Adrenal gland (tissue), 12 donors: ENCODE measurements around the gene IKZF4. TPM values are rescaled to one million over a fixed set of nuclear protein-coding genes. Genes with fewer than 3 reads are reported as not detected.
"Not testable (repeated sequence)": the region's sequence is repeated elsewhere in the genome, so short reads cannot be mapped to it uniquely, and the experiment has no call there.

Source experiments
- DNase-seq, 7 donors: peaks; one replicate each; pipeline ENCODE4 v3.0.0-alpha.2; 2019 to 2020
- H3K27ac ChIP-seq, 5 donors: fragments of 200-600 bp; sonication (generic) in 4 of 5; 1 replicate in 3 of 5; 2 replicates in 2 of 5; pipeline versions ENCODE4 v1.5.1 to v1.8.0; 2016 to 2020; ENCODE audit warnings: mild to moderate bottlenecking in 1 of 5
- H3K27me3 ChIP-seq: fragments of 200-600 bp; 2 replicates; pipeline ENCODE4 v1.8.0; 2021
- H3K36me3 ChIP-seq, 2 donors: fragments of 200-600 bp; replicated peaks in 1 of 2; 1 replicate in 1 of 2; 2 replicates in 1 of 2; pipeline versions ENCODE4 v1.5.1 to v1.8.0; 2018 to 2022
- H3K4me1 ChIP-seq, 2 donors: fragments of 200-600 bp; replicated peaks in 1 of 2; 1 replicate in 1 of 2; 2 replicates in 1 of 2; pipeline versions ENCODE4 v1.5.1 to v1.8.0; 2018 to 2021
- H3K4me3 ChIP-seq, 4 donors: fragments of 200-600 bp; sonication (generic) in 3 of 4; one replicate each; pipeline ENCODE4 v1.5.1; 2016 to 2018
- H3K9me3 ChIP-seq, 3 donors: fragments of 200-600 bp; sonication (generic) in 1 of 3; replicated peaks in 1 of 3; 1 replicate in 2 of 3; 2 replicates in 1 of 3; pipeline versions ENCODE4 v1.5.1 to v1.8.0; 2016 to 2021
- CTCF ChIP-seq, 6 experiments: fragments of 450-650 bp in 4 of 6; fragments of 200-600 bp in 2 of 6; sonication (generic) in 1 of 6; IDR thresholded peaks; 1 replicate in 5 of 6; 2 replicates in 1 of 6; pipeline versions ENCODE4 v1.5.1 to v1.8.0; 2016 to 2021; ENCODE audit warnings: antibody characterized with exemption in 6 of 6, mild to moderate bottlenecking in 2 of 6, moderate library complexity in 1 of 6
- POLR2A ChIP-seq, 2 donors: fragments of 450-650 bp; IDR thresholded peaks; one replicate each; pipeline ENCODE4 v1.6.1; 2017; ENCODE audit warnings: antibody characterized with exemption in 2 of 2, mild to moderate bottlenecking in 2 of 2, moderate library complexity in 1 of 2
- WGBS, 4 donors: extraction: QIAGEN DNeasy Blood & Tissue Kit in 2 of 4; methylation state at CpG; one replicate each; pipeline versions ENCODE4 v1.1.5 to v1.1.7; 2013 to 2017; 5-methylcytosine and 5-hydroxymethylcytosine counted together
- intact Hi-C, 2 donors: fragments of 100-400 bp; cut with DNase I; formaldehyde crosslinking; loops; one replicate each; pipeline versions ENCODE4 v1.14.1 to v1.15.0; 2022 to 2023
- polyA plus RNA-seq, 3 donors: library from polyadenylated mRNA; stranded (reverse); fragments of 200-250 nt in 2 of 3; fragments of 350-450 nt in 1 of 3; fragmentation: Illumina TruSeq in 1 of 3; extraction: RNeasy Lipid Tissue Mini Kit (QIAGEN cat#74804) in 1 of 3; gene quantifications; one replicate each; pipeline ENCODE4 v1.2.3, GENCODE V29; 2013 to 2014
- total RNA-seq, 9 donors: library from RNA; depleted of rRNA in 4 of 9; stranded (reverse); fragments of >200 nt in 4 of 9; fragments of 120-200 nt in 1 of 9; fragmentation: NEBNext Ultra II Directional in 1 of 9; extraction: Animal tissue kit (Norgen Biotek cat#: 25700) in 1 of 9; gene quantifications; one replicate each; pipeline versions ENCODE4 v1.1.0 to v1.2.4, GENCODE V29; 2013 to 2023
- donor health status: healthy with polysubstance abuse.
- donor health status: Bipolar disorder and iron deficiency.
- donor health status: DM: yes; HTN: yes; CAD: no.
- donor health status: DM: no; HTN: no; CAD: no.
- donor health status: DM: no; HTN: no; CAD: no.
- donor health status: DM: yes; HTN: yes; CAD: no.

The IKZF4 gene
- total and polyA plus RNA-seq, 12 donors = 5.7 to 34.0 (median 11.0) TPM

GRCh38 chr12:56061982-56062381 is 41.1 kb downstream of the IKZF4 start:
- no peaks in the 10 kb centered on the region for H3K4me1 ChIP-seq
- H3K9me3 ChIP-seq = no peaks in the 10 kb centered on the region
- no peaks in the 10 kb centered on the region for H3K27me3 ChIP-seq
- 61 to 67% (median 65%) methylated on average over 5 of the region's 5 CpGs for WGBS, 4 donors
- intact Hi-C loops = no loop called here
- no peaks in the 10 kb centered on the region for H3K36me3 ChIP-seq
- no peak for DNase-seq
- H3K4me3 ChIP-seq = no peak overlapping the region
- H3K27ac ChIP-seq = no peak overlapping the region
- TF ChIP-seq POLR2A (IDR thresholded peaks at IDR 0.05) (no peak), CTCF (IDR thresholded peaks at IDR 0.05) (no peak)

DNA sequence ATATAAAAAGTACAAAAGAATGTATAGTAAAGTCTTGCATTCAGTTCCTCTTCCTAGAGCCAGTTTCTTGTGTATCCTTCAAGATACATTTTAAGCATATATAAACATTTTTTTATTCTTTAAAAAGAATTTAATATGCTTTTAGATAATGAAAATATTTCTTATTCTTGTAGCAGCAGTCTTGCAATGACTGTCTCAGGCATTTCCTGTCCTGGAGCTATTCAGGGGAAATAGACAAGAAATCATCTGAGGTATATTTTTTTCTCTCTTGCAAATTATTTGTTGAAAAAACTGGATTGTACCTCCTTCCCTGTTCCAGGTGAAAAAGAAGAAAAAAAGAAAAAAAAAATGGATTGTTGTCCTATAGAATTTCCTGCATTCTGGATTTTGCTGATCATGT is 42.2 kb downstream of the IKZF4 start:
- TF ChIP-seq CTCF (IDR thresholded peaks at IDR 0.05) (no peak), POLR2A (IDR thresholded peaks at IDR 0.05) (no peak)
- DNase-seq = no peak
- Histone ChIP-seq H3K9me3 (no peaks in the 10 kb centered on the region), H3K36me3 (no peaks in the 10 kb centered on the region), H3K27ac (no peak overlapping the region), H3K4me3 (no peak overlapping the region), H3K4me1 (no peaks in the 10 kb centered on the region), H3K27me3 (no peaks in the 10 kb centered on the region)
- intact Hi-C loops = no loop called here

DNA sequence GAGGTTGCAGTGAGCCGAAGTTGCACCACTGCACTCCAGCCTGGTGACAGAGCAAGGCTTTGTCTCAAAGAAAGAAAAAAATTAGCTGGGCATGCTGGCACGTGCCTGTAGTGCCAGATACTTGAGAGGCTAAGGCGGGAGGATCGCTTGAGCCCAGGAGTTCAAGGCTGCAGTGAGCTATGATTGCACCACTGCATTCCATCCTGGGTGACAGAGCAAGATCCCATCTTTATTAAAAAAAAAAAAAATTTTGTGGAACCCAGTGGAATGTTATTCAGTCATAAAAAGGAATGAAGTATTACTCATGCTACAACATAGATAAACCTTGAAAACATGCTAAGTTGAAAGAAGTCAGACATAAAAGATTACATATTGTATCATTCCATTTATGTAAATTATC is 50.8 kb downstream of the IKZF4 start:
- H3K9me3 ChIP-seq = no peaks in the 10 kb centered on the region
- 37 to 55% (median 45%) methylated on average over 4 of the region's 4 CpGs for WGBS, 4 donors
- H3K36me3 ChIP-seq = no peaks in the 10 kb centered on the region
- no peaks in the 10 kb centered on the region for H3K27me3 ChIP-seq
- no peak overlapping the region for H3K27ac ChIP-seq
- TF ChIP-seq POLR2A (IDR thresholded peaks at IDR 0.05) = no peak
- no peak for TF ChIP-seq CTCF (IDR thresholded peaks at IDR 0.05)
- no peak overlapping the region for H3K4me3 ChIP-seq
- DNase-seq = peak in 5 of 7 donors; percentile 18 to 72 (median 56)
- H3K4me1 ChIP-seq = no peaks in the 10 kb centered on the region
- intact Hi-C loops = no loop called here

DNA sequence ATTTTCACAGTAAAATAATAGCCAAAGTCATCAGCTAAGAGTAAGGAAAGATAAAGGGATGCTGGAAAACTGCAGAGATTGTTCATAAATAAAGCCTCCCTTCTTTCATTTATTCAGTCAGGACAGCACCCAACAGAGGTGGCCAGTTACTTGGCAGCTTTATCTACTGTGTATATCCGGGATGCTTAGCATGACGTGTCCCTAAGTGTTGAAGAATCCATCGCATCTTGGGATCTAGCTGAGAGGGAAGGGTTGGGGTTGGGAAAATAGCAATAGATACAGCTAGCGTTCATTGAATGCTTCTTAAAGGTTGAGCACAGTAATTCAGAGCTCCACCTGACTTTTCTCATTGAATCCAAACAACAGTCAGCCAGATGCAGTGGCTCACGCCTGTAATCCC is 53.6 kb downstream of the IKZF4 start:
- Histone ChIP-seq H3K9me3 (no peaks in the 10 kb centered on the region), H3K27me3 (no peaks in the 10 kb centered on the region), H3K36me3 (no peaks in the 10 kb centered on the region), H3K4me3 (no peak overlapping the region), H3K27ac (no peak overlapping the region), H3K4me1 (peaks cover 0 to 3% of the 10 kb centered on the region in 2 donors)
- TF ChIP-seq POLR2A (IDR thresholded peaks at IDR 0.05) (no peak), CTCF (IDR thresholded peaks at IDR 0.05) (no peak)
- no peak for DNase-seq
- 72 to 86% (median 78%) methylated on average over 5 of the region's 5 CpGs for WGBS, 4 donors
- intact Hi-C loops = no loop called here

DNA sequence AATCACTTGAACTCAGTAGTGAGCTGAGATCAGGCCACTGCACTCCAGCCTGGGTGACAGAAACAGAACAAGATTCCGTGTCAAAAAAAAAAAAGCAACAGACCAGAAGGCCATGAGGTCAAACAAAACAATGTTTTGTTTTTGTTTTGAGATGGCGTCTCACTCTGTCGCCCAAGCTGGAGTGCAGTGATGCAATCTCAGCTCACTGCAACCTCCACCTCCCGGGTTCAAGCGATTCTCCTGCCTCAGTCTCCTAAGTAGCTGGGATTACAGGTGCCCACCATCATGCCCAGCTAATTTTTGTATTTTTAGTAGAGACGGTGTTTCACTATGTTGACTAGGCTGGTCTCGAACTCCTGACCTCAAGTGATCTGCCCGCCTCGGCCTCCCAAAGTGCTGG is 57.1 kb downstream of the IKZF4 start:
- H3K4me3 ChIP-seq, H3K27me3 ChIP-seq, DNase-seq, H3K27ac ChIP-seq, intact Hi-C loops, H3K9me3 ChIP-seq, H3K36me3 ChIP-seq: not testable (repeated sequence)
- 79 to 90% (median 84%) methylated on average over 8 to 9 of the region's 9 CpGs for WGBS, 4 donors
- peaks cover 7 to 11% of the 10 kb centered on the region in 2 donors for H3K4me1 ChIP-seq
